ENCODE data around the gene MRGPRG.

Gene MRGPRG

GRCh38 chr11:3178349-3178748 lies 40.3 kb downstream of the MRGPRG start:
- H3K27me3 ChIP-seq (ENCODE audit: control insufficient read depth, insufficient read depth, low read length), result no peaks in the 10 kb centered on the region
- no peak overlapping the region for H3K27ac ChIP-seq (ENCODE audit: low read depth, low read length)
- no peak overlapping the region for H3K4me3 ChIP-seq (ENCODE audit: low read depth, low read length)
- peaks cover 12% of the 10 kb centered on the region; the same call in 1 of the 2 replicates for H3K9me3 ChIP-seq (ENCODE audit: control insufficient read depth, insufficient read depth, low read depth, low read length)
- H3K4me1 ChIP-seq (ENCODE audit: control insufficient read depth, insufficient read depth, low read length), result no peaks in the 10 kb centered on the region
- H3K9ac ChIP-seq (ENCODE audit: low read length), result no peak overlapping the region
- H3K36me3 ChIP-seq (ENCODE audit: control insufficient read depth, insufficient read depth, low read length), result no peaks in the 10 kb centered on the region

DNA sequence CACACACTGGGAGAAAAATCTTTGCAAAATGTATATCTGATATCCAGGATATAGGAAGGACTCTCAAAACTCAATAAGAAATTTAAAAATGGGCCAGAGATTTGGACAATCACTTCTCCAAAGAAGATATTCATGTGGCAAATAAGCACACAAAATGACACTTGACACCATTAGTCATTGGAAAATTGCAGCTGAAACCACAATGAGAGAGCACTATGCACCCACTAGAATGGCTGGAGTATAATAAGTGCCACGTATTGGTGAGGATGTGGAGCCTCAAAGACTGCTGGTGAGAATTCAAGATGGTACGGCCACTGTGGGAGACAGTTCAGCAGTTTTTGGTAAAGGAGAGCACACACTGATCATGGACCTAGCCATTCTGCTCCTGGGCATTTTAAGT lies 40.7 kb downstream of the MRGPRG start:
- Histone ChIP-seq H3K9ac (ENCODE audit: low read length) (no peak overlapping the region), H3K4me1 (ENCODE audit: control insufficient read depth, insufficient read depth, low read length) (no peaks in the 10 kb centered on the region), H3K4me3 (ENCODE audit: low read depth, low read length) (no peak overlapping the region)

DNA sequence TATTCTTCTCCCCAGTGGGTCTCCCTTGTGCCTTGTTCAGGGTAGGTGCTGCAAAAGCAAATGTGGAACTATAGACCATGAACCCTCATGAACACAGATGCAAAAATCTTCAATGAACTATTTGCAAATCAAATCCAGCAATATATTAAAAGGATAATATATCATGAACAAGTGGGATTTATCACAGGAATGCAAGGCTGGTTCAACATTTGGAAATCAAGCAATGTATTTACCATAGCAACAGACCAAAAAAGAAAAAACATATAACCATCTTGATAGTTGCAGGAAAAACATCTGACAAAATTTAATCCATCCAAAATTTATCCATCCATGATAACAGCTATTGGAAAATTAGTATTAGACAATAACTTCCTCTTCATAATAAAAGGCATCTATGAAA lies 42.1 kb downstream of the MRGPRG start:
- Histone ChIP-seq H3K27me3 (ENCODE audit: control insufficient read depth, insufficient read depth, low read length) (peaks cover 4% of the 10 kb centered on the region; the same call in 1 of the 2 replicates), H3K27ac (ENCODE audit: low read depth, low read length) (no peak overlapping the region), H3K36me3 (ENCODE audit: control insufficient read depth, insufficient read depth, low read length) (no peaks in the 10 kb centered on the region), H3K4me1 (ENCODE audit: control insufficient read depth, insufficient read depth, low read length) (no peaks in the 10 kb centered on the region), H3K9ac (ENCODE audit: low read length) (no peak overlapping the region), H3K9me3 (ENCODE audit: control insufficient read depth, insufficient read depth, low read depth, low read length) (peaks cover 12% of the 10 kb centered on the region; the same call in 1 of the 2 replicates), H3K4me3 (ENCODE audit: low read depth, low read length) (no peak overlapping the region)

More for the DNA sequence above, 40.7 kb downstream of the MRGPRG start:
- Histone ChIP-seq H3K27me3 (ENCODE audit: control insufficient read depth, insufficient read depth, low read length) (no peaks in the 10 kb centered on the region), H3K27ac (ENCODE audit: low read depth, low read length) (no peak overlapping the region), H3K36me3 (ENCODE audit: control insufficient read depth, insufficient read depth, low read length) (no peaks in the 10 kb centered on the region), H3K9me3 (ENCODE audit: control insufficient read depth, insufficient read depth, low read depth, low read length) (peaks cover 12% of the 10 kb centered on the region; the same call in 1 of the 2 replicates)

GRCh38 chr11:3175194-3175593 lies 43.4 kb downstream of the MRGPRG start:
- H3K9me3 ChIP-seq (ENCODE audit: control insufficient read depth, insufficient read depth, low read depth, low read length), result peaks cover 12% of the 10 kb centered on the region; the same call in 1 of the 2 replicates
- H3K36me3 ChIP-seq (ENCODE audit: control insufficient read depth, insufficient read depth, low read length), result no peaks in the 10 kb centered on the region
- no peak overlapping the region for H3K4me3 ChIP-seq (ENCODE audit: low read depth, low read length)
- no peak overlapping the region for H3K27ac ChIP-seq (ENCODE audit: low read depth, low read length)
- H3K27me3 ChIP-seq (ENCODE audit: control insufficient read depth, insufficient read depth, low read length), result peaks cover 17% of the 10 kb centered on the region; the same call in 1 of the 2 replicates
- no peak overlapping the region for H3K9ac ChIP-seq (ENCODE audit: low read length)
- H3K4me1 ChIP-seq (ENCODE audit: control insufficient read depth, insufficient read depth, low read length), result peaks cover 2% of the 10 kb centered on the region; the same call in 1 of the 2 replicates

- no peaks in the 10 kb centered on the region for H3K36me3 ChIP-seq (ENCODE audit: control insufficient read depth, insufficient read depth, low read length)
- H3K27ac ChIP-seq (ENCODE audit: low read depth, low read length), result no peak overlapping the region
- no peak overlapping the region for H3K9ac ChIP-seq (ENCODE audit: low read length)
- peaks cover 8% of the 10 kb centered on the region; the same call in 1 of the 2 replicates for H3K9me3 ChIP-seq (ENCODE audit: control insufficient read depth, insufficient read depth, low read depth, low read length)
- H3K4me1 ChIP-seq (ENCODE audit: control insufficient read depth, insufficient read depth, low read length), result peaks cover 10% of the 10 kb centered on the region
- H3K4me3 ChIP-seq (ENCODE audit: low read depth, low read length), result no peak overlapping the region
- H3K27me3 ChIP-seq (ENCODE audit: control insufficient read depth, insufficient read depth, low read length), result peaks cover 22% of the 10 kb centered on the region; the same call in 1 of the 2 replicates
Observed at GRCh38 chr11:3174387-3174786, 44.2 kb downstream of the MRGPRG start.

GRCh38 chr11:3173795-3174194 lies 44.8 kb downstream of the MRGPRG start:
- H3K9ac ChIP-seq (ENCODE audit: low read length), result no peak overlapping the region
- H3K36me3 ChIP-seq (ENCODE audit: control insufficient read depth, insufficient read depth, low read length), result no peaks in the 10 kb centered on the region
- H3K27me3 ChIP-seq (ENCODE audit: control insufficient read depth, insufficient read depth, low read length), result peaks cover 26% of the 10 kb centered on the region; the same call in 1 of the 2 replicates
- peaks cover 14% of the 10 kb centered on the region for H3K4me1 ChIP-seq (ENCODE audit: control insufficient read depth, insufficient read depth, low read length)
- peaks cover 8% of the 10 kb centered on the region; the same call in 1 of the 2 replicates for H3K9me3 ChIP-seq (ENCODE audit: control insufficient read depth, insufficient read depth, low read depth, low read length)
- no peak overlapping the region for H3K4me3 ChIP-seq (ENCODE audit: low read depth, low read length)
- no peak overlapping the region for H3K27ac ChIP-seq (ENCODE audit: low read depth, low read length)

DNA sequence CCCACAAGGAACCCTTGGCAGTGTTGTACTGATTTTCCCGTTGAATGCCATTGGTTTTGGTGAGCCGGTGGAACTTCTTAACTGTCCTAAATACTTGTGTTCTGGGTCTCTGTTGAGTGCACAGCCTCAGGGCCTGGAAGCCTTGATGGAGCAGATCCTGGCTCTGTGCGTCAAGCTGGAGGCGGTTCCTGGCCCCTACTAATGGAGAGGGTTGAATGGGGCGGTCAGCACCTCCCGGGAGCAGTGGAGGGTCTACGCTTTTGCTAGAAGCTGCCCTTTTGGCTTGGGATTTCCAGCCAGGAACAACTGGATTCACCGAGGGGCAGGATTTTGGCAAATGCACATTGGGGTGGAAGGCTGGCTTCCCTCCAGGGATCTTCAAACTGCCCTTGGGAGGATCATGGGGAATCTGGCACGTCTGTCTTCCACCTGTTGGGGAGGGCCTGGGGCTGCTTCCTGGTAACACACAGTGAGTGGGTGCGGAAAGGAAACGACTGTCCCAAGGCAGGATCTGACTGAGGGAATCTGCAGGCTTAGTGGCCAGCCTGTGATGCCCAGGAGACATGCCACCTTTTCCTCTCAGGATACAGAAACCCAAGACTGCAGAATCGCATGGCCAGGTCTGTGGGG lies 46.6 kb downstream of the MRGPRG start:
- peaks cover 8% of the 10 kb centered on the region; the same call in 1 of the 2 replicates for H3K9me3 ChIP-seq (ENCODE audit: control insufficient read depth, insufficient read depth, low read depth, low read length)
- peaks cover 37% of the 10 kb centered on the region; the same call in 1 of the 2 replicates for H3K27me3 ChIP-seq (ENCODE audit: control insufficient read depth, insufficient read depth, low read length)
- peaks cover 14% of the 10 kb centered on the region for H3K4me1 ChIP-seq (ENCODE audit: control insufficient read depth, insufficient read depth, low read length)
- H3K36me3 ChIP-seq (ENCODE audit: control insufficient read depth, insufficient read depth, low read length), result no peaks in the 10 kb centered on the region
- no peak overlapping the region for H3K9ac ChIP-seq (ENCODE audit: low read length)
- no peak overlapping the region for H3K27ac ChIP-seq (ENCODE audit: low read depth, low read length)
- H3K4me3 ChIP-seq (ENCODE audit: low read depth, low read length), result no peak overlapping the region

DNA sequence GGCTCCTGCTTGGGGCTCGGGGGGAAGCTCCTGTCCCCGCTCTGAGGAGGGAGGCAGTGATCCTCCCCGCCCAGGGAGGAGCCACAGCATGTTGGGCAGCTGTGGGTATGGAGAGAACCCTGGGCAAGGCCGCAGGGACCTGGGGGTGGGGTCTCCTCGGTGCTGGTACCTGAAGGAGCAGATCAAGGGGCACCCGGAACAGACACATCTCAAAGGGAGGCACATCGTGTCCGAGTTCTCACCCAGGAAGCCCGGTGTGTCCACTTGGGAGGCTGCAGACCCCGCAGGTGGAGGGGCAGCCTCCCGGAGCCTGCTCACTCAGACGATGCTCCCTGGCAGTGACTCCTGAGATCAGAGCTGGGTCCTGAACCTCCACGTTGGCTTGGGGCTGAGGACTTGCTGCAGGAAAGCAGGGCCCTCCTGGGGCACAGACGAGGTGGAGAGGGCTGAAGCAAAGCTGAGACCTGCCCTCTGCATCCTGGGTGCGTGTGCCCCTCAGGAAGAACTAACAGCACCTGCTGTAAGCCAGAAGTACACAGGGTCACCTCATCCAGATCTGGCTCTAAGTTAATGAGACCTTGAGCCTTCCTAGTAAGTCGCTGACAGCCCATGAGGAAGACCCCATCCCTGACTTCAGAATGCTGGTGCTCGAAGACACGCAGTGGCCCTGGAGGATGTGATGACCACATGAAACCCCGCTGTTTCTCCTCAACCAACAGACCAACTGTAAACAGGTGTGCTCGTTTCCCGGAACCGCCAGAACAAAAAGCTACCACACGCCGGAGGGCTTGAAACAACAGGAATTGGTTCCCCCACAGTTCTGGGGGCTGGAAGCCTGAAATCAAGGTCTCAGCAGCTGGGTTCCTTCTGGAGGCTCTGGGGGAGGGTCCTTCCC lies 47.6 kb downstream of the MRGPRG start:
- peaks cover 47% of the 10 kb centered on the region for H3K27me3 ChIP-seq (ENCODE audit: control insufficient read depth, insufficient read depth, low read length)
- peaks cover under 1% of the 10 kb centered on the region; the same call in 1 of the 2 replicates for H3K9me3 ChIP-seq (ENCODE audit: control insufficient read depth, insufficient read depth, low read depth, low read length)
- no peak overlapping the region for H3K9ac ChIP-seq (ENCODE audit: low read length)
- no peak overlapping the region for H3K27ac ChIP-seq (ENCODE audit: low read depth, low read length)
- no peak overlapping the region for H3K4me3 ChIP-seq (ENCODE audit: low read depth, low read length)
- H3K4me1 ChIP-seq (ENCODE audit: control insufficient read depth, insufficient read depth, low read length), result peaks cover 21% of the 10 kb centered on the region
- H3K36me3 ChIP-seq (ENCODE audit: control insufficient read depth, insufficient read depth, low read length), result no peaks in the 10 kb centered on the region

GRCh38 chr11:3170044-3170755 lies 48.4 kb downstream of the MRGPRG start:
- Histone ChIP-seq H3K9ac (ENCODE audit: low read length) (no peak overlapping the region), H3K4me3 (ENCODE audit: low read depth, low read length) (no peak overlapping the region), H3K4me1 (ENCODE audit: control insufficient read depth, insufficient read depth, low read length) (peaks cover 28% of the 10 kb centered on the region), H3K9me3 (ENCODE audit: control insufficient read depth, insufficient read depth, low read depth, low read length) (no peaks in the 10 kb centered on the region), H3K36me3 (ENCODE audit: control insufficient read depth, insufficient read depth, low read length) (no peaks in the 10 kb centered on the region), H3K27ac (ENCODE audit: low read depth, low read length) (no peak overlapping the region), H3K27me3 (ENCODE audit: control insufficient read depth, insufficient read depth, low read length) (peaks cover 54% of the 10 kb centered on the region)

DNA sequence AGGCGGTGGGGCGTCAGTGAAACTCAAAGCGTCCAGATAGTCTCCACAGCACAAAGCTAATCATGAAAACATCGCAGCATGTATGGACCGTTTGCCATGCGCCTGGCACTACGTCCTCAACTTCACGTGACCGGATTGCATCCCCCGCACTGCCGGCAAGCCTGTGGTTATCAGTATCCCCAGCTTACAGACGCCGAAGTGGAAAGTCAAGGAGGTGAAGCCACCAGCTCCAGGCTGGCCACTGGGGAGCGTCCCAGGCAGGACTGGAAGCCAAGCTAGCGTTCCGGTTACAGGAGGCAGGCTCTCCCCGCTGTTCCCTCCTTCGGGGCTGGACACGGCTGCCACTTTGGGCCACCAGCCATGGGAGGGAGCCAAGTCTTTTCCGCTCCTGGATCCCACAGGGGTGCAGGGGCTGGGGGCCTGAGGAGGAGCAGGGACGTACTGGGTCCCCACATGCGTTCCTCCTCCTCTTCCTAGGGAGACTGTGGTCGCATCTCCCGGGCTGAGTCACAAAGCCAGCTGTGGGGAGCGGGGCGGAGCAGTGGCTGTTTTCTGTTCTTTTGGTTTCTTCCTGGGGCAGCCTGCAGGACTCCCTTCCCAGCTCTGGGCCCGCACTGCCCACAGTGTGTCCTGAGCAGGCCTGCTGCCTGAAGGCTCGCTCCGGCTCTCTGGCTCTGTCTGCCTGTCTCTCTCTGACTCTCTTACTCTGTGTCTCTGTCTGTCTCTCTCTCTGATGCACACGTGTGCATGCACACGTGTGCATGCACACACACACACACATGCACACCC lies 49.2 kb downstream of the MRGPRG start:
- Histone ChIP-seq H3K4me1 (ENCODE audit: control insufficient read depth, insufficient read depth, low read length) (peaks cover 28% of the 10 kb centered on the region), H3K9ac (ENCODE audit: low read length) (no peak overlapping the region), H3K27me3 (ENCODE audit: control insufficient read depth, insufficient read depth, low read length) (peaks cover 56% of the 10 kb centered on the region), H3K27ac (ENCODE audit: low read depth, low read length) (no peak overlapping the region), H3K4me3 (ENCODE audit: low read depth, low read length) (peak overlapping the region; percentile 48), H3K9me3 (ENCODE audit: control insufficient read depth, insufficient read depth, low read depth, low read length) (no peaks in the 10 kb centered on the region), H3K36me3 (ENCODE audit: control insufficient read depth, insufficient read depth, low read length) (no peaks in the 10 kb centered on the region)
